Activated CD8-positive, alpha-beta memory T cell treated with anti-CD3 and anti-CD28 coated beads for 48 hours (primary cell): ENCODE data around the gene LARP6.
"Not testable (repeated sequence)": the region's sequence is repeated elsewhere in the genome, so short reads cannot be mapped to it uniquely, and the experiment has no call there.

Experiments
- DNase-seq, 3 experiments: peaks; one replicate each; pipeline ENCODE4 v3.0.0-alpha.2; 2020; ENCODE audit warnings: low read depth in 2 of 3, low spot score in 2 of 3

Gene LARP6

DNA sequence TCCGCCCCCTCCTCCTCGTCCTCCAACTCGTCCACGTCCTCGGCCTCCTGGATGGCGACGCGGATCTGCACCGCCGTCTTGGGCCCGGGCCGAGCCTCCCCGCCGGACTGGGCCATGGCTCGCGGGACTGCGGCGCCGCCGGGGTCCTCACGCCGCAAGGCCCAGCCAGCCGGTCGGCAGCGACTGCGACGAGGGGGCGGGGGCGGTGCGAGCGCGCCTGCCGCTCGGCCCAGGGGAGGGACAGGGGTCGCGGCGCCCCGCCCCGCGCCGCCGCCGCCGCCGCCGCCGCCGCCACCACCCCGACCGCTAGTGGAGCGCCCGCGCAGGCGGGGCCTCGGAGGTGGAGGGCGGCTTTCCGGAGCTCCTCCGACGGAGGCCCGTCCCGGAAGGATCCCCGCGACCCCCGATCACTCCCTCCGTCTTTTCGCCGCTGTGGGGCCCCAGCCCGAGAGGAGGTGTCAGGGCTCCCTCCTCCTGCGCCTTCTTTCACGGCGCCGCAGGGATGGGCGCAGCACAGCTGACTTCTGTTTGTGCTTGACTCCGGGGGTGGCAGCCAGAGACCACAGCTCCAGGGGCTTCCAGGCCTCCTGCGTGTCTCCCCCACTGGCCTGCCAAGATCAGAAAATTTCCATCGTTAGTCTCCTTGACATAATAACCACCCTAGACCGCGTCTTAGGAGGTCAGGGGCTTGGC lies at the start of gene LARP6:
Gene LARP6 (minus strand): TSS at position 185 of the 693 bp plus-strand sequence. CDS start 69 bp downstream, at position 116.
- peak in 1 of 3 experiments; percentile 10 for DNase-seq

DNA sequence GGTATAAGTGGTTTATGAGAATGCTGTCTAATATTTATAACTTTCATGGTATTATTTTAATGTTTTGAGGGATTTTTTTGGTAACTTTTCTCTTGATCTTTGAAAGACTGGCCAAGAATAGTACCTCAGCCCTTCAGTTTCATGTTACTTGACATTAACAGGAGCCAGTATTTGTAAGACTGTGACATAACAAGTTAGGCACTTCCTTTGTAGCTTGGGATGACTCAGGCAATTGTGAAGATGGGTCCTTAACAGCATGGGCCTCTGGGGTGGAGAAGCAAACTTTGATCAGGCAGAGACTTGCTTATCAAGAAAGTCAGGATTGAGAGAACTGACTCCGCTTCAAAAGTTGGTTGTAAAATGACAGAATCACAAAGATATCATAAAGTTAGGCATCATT lies 48.1 kb upstream of the LARP6 start:
- DNase-seq: no peak

DNA sequence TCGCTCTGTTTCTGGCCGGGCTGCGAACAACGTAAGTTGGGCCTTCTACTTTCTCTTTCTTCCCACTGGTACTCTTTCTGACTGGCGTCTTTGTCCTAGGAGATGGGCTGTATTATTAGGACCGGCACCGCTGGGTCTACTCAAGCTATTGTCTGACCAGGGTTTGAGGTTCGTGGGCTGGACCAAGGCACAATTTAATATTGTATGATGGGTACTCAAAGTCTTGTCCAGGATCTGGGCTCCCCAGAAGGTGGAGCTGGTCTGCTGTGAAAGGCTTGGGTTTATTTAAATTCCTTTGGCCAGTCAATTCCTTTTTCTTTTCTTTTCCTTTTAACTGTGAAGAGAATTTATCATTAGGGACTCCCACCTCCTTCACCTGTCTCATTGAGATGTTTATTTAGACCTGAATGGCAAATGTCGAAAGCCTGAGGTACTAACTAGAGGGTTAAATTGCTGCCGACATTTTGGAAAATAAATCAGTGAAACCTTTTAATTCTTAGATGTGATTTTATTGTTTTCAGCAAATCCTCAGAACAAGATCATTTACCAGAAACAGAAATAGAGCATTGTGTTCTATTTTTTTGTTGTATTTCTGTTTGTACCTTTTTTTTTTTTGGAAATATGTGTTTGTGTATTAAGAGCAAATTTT lies 39.1 kb upstream of the LARP6 start:
- no peak for DNase-seq

DNA sequence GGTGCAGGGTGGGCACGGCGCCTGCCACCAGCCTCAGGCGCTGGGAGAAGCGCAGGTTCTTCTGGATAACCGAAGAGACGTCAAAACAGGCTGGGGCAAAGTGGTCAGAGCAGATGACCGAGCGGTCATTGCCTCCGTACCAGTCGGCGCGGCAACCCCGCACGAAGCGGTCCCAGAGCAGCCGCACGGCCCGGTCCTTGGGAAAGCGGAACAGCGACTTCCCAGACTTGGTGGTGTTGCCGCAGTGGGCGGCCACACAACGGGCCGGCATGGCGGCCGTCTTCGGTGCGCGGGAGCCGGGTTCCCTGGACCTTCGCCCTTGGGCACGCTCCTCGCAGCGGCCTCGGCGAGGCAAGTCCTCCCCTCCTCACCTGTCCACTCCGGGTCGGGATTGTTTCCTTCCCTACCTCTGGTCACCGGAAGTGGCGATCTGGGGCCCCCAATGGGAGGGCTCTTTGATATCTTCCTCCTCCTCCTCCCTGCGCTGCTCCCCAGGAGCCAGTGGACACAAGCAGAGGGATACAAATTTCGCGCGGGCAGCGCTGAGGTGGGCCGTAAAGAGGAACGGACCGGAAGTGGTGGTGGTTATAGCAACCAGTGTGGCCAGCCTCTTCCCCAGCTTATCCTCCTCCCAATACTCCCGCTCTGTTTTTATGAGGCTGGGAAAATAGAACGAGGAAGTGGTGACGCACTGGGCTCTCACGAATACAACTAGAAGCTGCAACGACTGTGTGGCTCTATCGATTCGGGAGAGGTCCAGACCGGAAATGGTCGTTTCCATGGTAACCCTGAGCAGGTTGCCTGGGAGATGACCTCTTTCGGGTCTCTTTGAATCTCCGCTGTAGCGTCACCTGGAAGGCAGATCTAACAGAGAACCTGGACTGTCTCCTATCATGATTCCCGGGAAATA lies 38.3 kb upstream of the LARP6 start, which contains the start of the genes LRRC49 and THAP10:
Gene LRRC49 (plus strand): TSS at position 825 of the 910 bp plus-strand sequence. CDS start 69 bp downstream, at position 894.
Gene THAP10 (minus strand): TSS at position 432 of the 910 bp plus-strand sequence. CDS start 161 bp downstream, at position 271.
- DNase-seq: peak; percentile 17 to 45 (median 21)

DNA sequence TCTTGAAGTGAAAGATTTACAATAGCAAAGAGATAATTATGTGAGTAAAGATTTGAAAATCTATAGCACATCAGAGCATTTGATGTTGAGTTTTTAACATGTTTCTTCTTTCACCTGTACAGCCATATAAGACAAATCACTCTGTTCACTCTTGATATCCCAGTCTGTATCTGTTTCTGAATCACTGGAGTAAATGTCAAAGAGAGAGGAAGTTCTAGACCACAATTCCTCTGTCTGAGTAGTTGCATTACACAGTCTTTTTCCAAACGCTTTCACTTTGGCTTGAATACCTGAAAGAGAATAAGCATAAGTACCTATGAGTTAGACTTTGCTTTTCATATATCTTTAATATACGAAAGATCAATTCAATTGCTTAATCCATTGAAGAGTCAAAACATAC lies 28.4 kb upstream of the LARP6 start:
- DNase-seq: no peak

DNA sequence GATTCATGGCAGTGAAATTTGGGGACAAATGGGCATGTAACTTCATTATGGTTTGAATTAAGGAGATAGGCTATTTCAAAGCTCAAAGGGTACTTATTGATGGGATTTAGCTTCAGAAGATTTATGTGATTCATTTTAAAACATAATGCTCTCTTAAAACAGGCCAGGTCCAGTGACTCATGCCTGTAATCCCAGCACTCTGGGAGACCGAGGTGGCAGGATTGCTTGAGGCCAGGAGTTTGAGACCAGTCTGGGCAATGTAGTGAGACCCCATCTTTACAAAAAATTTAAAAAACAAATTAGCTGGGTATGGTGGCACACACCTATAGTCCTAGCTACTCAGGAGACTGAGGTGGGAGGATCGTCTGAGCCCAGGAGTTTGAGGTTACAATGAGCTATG lies 26.8 kb upstream of the LARP6 start:
- DNase-seq: no peak

DNA sequence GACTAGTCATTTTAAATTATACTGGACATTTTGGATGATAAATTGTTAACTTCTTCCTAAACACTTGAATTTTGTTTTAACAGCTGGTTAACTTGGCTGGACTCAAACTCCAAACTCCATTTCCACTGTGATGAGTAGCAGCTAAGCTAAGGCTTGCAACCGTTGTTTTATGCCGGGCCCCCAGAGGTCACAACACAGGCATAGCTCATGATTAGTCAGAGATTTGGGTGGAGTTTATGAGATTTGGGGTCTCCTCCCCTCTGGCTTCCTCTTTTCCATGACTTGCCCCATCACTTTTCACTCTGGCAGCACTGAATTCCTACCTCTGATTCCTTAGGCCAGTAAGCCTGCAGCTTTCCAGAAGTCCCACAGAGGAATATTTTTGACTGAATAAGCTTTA lies 25.4 kb upstream of the LARP6 start:
- no peak for DNase-seq

DNA sequence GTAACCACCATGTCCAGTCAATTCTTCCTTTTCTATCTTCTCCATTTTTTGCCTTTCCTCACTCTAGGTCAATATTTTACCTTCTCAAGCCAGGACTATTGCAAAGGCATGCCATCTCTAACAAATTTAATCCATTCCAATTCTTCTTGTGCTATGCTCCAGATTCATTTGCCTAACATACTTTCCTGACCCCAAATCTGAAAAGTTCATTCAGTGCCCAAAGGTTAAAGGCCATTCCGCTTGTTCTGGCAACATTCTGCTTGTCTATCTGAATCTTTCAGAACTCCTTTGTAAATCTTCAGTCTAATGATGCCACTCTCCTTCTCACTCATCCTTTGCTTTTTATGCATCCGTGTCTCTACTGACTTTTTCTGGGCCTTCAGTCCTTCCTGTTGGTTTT lies 22.7 kb upstream of the LARP6 start:
- DNase-seq: no peak

DNA sequence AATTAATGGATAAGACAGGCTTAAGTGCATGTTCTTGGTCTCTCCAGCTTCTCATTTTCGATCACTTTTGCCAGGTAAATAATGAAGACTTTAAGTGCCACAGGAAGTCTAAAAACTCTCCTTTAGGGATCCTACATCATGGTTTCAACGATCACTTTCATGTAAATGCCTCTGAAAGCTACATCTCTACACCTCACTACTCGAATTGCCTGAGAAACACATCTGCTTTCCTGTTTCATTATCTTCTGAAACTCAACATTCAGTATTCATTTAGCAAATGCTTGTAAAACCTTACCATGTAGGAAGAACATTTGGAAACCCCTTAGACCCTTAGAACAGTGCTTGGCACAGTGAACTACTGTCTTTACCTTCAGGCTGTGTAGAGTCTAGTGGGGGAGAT lies 22.1 kb upstream of the LARP6 start:
- DNase-seq: no peak

DNA sequence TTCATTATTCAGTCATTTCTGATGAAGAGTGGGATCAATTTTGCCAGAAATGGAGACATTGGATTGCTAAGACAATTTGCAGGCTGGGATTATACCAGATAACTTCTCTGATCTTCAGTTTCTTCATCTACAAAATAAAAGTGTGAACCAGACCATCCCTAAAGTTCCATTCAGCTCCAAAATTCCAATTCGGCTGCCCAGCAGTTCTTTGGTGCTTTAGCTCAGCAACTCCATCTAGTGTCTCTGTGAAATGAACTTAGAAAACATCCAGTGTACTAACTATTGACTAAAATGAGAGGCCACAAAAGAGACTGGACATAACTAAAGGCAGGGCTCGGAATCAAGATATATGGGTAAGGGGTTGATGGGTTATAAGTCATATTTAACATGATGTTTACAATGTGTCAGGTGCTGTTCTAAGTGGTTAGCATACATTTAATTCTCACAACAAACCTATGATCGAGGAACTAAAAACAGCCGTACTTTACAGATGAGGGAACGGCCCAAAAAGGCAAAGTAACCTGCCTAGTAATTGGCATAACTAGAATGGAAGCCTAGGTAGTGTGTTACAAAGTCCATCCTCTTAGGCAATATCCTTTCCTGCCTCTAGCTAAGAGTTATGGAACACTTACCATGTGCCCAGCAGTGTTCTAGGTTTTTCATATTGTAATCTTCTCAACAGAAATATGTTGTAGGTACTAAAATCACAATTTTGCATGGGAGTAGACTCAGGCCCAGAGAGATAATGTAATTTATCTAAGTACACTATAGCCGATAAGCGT lies 21.2 kb upstream of the LARP6 start:
- DNase-seq: no peak

DNA sequence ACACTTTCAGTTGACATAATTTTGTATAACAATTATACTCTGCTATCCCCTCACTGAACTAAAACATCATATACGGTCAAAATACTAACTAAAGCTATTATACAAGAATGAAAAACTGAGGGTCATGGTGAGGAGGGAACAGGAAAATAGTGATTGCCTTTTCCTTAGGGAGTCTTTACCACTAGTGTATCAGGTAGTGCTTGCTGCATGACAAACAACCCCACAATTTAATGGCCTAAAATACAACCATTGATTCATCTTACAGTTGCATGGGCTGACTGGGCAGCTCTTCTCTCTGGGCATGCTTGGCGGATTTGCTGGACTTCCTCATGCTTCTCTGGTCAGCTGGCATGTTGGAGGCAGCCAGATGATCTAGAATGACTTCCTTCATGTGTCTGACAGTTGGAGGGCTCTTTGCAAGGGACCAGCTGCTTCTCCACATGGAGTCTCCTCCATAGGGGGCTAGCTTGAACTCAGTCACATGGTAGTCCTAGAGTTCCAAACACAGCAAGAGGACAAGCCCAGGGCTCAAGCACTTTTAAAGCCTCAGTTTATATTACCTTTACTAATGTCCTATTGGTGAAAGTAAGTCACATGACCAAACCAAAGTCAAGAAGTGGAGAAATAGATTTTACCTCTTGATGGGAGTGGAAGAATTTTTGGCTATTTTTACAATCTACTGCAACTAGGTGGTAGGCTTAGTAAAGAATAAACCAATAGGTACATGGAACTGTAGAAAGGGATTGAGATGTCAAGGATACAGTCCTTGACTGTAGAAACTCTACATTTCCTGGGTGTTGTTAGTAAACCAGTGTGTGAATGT lies 19.5 kb upstream of the LARP6 start:
- DNase-seq: no peak

DNA sequence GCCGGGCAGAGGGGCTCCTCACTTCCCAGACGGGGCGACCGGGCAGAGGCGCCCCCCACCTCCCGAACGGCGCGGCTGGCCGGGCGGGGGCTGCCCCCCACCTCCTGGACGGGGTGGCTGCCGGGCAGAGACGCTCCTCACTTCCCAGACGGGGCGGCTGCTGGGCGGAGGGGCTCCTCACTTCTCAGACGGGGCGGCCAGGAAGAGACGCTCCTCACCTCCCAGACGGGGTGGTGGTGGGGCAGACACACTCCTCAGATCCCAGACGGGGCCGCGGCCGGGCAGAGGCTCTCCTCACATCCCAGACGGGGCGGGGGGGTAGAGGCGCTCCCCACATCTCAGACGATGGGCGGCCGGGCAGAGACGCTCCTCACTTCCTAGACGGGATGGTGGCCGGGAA lies 17.5 kb upstream of the LARP6 start:
- DNase-seq: not testable (repeated sequence)

DNA sequence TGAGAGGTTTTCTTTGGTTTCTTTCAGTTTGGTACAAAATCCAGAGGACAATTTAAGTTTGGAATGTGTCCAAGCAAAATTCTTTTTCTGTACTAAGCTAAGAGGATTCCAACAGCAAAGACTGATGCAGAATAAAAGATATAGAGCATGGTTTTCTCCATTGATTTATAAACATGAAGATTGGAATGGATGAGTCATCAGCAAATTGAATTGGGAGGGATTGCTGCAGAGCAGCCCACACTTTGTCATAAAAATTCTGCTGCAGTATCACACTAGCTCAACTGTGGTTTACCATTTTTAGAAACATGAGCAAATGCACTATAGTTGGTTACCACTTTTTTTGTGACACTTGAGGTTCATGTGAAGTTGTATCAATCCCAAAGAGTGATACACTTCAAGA lies 16.1 kb upstream of the LARP6 start:
- no peak for DNase-seq

DNA sequence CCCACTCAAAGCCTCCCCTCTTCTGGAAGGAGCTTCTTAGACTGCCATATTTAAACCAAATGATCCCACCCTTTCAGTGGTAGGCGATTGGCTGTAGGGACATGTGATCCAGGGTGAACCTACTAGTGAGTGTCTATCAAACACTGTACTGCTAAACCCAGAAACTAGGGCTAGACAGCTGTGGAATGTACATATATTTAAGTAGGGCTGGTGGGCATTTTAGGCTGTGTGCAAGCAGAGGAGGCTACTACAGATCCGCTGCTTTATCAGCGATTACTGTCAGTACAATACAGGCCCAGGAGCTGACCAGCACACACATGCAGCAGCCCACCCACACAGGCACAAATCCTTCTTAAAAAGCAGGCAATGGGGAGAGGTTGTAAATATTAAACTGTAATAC lies 15.4 kb upstream of the LARP6 start:
- no peak for DNase-seq

DNA sequence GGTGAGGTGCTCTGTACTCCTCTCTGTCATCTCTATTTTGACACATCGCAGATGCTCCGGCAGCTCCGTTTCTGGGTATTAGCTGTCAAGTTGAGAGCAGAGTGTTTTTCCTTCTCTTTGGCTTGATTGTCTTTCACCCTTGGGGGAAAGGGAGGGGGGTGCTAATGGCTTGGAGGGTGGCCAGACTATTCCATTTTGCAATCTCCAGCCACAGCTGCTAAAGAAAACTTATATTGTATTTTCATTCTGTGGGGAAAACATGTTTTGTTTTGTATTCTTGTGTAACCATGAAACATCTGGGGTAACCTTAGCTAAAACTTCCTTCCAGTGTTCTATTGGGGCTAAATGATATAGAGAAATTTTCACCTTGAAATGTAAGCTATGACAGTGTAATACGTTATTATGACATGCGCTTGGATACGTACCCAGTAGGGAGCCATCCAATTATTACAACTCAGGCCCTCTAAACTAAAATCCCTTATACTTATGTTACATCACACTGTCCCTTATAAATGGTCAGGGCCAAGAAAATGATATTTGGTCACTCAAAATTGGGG lies 14.0 kb upstream of the LARP6 start:
- no peak for DNase-seq

DNA sequence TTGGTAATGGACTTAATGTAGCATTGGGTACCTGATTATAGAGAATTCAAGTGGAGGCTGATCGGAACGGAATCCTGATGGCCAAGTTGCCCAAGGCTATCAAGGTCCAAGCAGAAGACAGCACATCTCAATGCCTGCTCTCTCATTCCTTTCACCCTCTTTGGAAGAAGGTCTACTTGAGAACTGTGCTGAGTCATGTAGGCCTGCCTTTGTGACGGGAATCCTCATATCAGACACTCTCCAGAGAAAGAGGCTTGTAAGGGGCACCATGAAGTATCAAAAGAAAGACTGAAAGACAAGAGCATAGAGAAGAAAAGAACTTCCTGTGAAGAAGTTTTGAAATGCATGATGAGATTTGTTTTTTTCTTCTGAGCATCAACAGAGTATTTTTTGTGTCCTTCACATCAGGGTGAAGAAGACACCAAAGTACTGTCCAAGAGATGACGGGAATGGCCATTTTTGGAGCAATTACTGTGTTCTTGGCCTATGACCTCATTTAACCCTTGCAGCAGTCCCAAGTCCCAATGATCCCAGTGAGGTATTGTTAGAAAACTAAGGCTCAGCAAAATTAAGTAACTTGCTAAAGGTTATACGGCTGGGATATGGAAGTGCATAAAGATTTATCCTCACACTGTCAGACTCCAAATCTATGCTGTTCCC lies 13.2 kb upstream of the LARP6 start:
- no peak for DNase-seq

DNA sequence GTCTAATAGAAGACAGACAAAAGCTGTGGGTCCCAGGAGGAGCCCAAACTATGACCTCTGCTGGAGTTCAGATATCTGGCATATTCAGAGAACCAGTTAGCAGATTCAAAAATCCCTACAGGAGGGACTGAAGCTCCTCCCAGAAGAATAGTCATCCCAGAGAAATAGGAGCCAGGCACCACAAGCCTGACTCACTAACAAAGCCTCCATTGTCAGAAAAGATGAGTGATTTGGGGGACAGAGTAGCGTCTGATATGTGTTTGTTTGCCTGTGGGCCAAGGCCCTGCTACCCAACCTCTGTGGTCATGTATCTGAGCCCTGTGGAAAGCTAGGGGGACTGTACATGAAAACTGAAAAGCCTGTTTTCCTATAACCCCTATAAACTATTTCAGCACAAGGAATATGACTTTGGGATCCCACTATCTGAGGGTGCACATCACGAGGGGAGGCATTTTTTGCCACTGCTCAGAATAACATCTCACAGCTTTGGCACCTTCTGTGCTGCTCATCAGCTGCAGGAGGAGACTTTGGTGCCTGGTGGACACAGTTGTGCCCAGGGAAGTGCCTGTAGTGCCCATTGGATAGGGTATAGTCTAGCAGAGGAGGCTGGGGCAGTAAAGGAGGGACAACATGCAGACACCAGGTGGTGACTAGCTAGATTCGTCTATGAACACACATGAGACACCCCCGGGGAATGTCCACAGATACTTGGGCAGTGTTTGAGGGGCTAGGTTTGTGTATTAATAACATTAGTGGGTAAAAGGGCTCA lies 9.7 kb upstream of the LARP6 start:
- no peak for DNase-seq

DNA sequence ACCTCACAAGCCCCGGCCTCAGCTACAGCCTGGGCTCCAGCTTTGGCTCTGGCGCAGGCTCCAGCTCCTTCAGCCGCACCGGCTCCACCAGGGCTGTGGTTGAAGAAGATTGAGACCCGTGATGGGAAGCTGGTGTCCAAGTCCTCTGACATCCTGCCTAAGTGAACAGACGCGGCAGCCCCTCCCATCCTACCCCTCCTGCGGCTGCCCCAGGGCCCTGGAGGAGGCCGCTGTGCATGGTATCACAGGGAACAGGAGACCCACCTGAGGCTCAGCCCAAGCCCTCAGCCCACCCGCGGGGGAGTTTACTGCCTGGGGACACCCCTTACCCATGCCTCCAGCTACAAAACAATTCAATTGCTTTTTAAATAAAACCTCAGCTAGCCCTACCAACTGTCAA lies 6.0 kb upstream of the LARP6 start:
- no peak for DNase-seq
